ENCODE results near the gene NKAIN2.
"Not testable (repeated sequence)": the region's sequence is repeated elsewhere in the genome, so short reads cannot be mapped to it uniquely, and the experiment has no call there.

The NKAIN2 gene

GRCh38 chr6:123895346-123895745 lies 91.7 kb downstream of the NKAIN2 start:
- DNase-seq (ENCODE audit: low spot score): no peak

GRCh38 chr6:123895806-123896205 lies 92.1 kb downstream of the NKAIN2 start:
- no peak for DNase-seq (ENCODE audit: low spot score)

GRCh38 chr6:123896869-123897268 lies 93.2 kb downstream of the NKAIN2 start:
- no peak for DNase-seq (ENCODE audit: low spot score)

GRCh38 chr6:123897965-123898364 lies 94.3 kb downstream of the NKAIN2 start:
- no peak for DNase-seq (ENCODE audit: low spot score)

GRCh38 chr6:123898665-123899064 lies 95.0 kb downstream of the NKAIN2 start:
- DNase-seq (ENCODE audit: low spot score): no peak

DNA sequence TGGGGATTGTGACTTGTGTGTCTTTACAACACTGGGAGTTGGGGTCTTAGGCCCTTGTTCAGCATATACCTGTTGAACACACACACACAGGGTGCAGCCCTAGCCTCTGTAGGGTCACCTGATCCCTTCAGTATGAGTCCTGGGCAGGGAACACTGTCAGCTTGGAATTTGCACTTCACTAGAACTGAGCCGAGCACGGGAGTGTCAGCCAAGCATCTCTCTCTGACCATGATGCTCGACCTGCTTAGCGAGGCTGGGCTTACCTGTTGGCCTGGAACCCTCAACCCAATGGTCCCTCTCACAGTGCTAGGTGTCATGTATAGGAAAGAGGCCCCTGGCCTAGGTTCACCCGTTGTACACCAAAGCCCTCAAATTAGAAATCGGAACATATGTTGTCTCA lies 96.1 kb downstream of the NKAIN2 start:
- no peak for DNase-seq (ENCODE audit: low spot score)

GRCh38 chr6:123901436-123901835 lies 97.8 kb downstream of the NKAIN2 start:
- DNase-seq (ENCODE audit: low spot score): no peak

GRCh38 chr6:123902738-123903313 lies 99.2 kb downstream of the NKAIN2 start:
- DNase-seq (ENCODE audit: low spot score): no peak

GRCh38 chr6:123904228-123904627 lies 100.6 kb downstream of the NKAIN2 start:
- DNase-seq (ENCODE audit: low spot score): no peak

DNA sequence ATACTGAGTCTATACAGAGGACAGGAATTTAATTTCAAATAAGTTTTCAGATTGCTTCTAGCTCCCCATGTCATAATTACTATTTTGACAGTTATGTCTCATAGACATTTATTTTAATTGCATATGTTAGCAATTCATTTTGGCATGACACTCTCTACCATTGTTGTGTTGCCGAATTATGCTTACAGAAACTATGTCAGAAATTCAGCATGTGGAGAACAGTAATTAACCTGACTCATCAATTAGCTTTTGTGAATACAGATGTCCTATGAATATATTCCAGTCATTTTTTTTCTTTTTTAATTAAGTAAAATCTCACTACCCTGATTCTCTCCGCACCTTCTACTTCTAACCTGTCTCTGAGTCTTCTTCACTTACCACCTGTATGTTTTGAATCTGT lies 105.1 kb downstream of the NKAIN2 start:
- DNase-seq (ENCODE audit: low spot score): no peak

DNA sequence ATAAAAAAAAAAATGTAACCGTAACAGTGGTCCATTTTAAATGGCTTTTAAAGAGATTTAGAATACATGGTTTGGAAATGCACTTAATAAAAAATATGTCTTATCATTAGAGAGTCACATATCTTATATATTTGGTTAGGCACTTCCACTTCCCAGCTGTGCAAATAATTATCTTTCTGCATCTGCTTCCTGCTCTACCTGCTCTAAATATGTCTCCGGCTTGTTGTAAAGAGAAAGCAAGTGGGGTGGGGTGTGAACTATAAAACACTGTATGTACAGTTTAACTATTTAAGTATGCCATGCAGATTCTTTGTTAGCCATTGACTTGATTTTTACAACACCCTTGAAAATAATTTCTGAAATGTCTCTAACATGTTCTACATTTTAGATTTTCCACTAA lies 106.3 kb downstream of the NKAIN2 start:
- no peak for DNase-seq (ENCODE audit: low spot score)

GRCh38 chr6:123913863-123914262 lies 110.2 kb downstream of the NKAIN2 start:
- no peak for DNase-seq (ENCODE audit: low spot score)

DNA sequence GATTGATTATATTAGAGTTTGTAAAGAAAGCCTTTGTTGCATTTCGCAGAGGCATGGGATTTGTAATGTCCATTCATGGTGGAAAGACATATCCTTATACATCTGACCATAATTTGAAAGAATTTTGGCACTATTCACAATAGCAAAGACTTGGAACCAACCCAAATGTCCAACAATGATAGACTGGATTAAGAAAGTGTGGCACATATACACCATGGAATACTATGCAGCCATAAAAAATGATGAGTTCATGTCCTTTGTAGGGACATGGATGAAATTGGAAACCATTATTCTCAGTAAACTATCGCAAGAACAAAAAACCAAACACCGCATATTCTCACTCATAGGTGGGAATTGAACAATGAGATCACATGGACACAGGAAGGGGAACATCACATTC lies 119.7 kb downstream of the NKAIN2 start:
- DNase-seq (ENCODE audit: low spot score): not testable (repeated sequence)

- no peak for DNase-seq (ENCODE audit: low spot score)
Observed at GRCh38 chr6:123925350-123925749, 121.7 kb downstream of the NKAIN2 start.

DNA sequence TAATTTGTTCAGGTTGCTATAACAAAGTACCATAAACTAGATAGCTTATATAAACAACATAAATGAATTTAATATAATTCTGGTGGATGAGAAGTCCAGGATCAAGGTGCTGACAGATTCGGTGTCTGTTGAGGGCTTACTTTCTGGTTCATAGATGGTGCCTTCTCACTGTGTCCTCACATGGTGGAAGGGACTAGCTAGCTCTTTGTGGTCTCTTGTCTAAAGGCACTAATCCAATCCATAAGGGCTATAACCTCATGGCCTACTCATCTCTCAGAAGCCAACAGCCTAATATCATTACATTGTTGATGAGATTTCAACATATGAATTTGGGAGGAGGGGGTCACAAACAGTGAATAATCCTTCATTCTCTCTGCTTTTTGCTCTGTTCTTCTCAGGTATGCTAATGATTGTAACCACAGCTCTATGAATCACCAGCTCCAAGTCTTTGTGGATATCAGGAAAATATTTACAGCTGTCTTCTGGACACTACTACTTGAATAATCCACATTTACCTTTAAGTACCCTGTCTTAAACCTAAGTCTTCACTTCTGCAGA lies 122.3 kb downstream of the NKAIN2 start:
- DNase-seq (ENCODE audit: low spot score): no peak

DNA sequence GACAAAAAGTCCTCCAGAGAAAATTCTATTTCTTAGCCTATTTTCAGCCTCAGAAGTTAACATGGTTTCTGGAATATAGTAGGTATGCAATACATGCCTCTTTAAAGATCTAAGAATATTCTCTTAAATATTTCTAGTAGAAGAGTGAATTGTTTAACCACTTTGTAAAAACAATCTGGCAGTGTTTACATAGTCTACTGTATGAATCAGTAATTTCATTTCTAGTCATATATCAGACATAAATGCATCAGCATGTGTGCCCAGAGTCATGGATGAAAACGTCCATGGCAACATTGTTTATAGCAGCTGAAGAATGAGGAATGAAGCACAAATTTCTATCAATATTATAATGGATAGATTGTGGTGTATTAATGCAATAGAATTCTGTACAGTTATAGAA lies 124.9 kb downstream of the NKAIN2 start:
- DNase-seq (ENCODE audit: low spot score): no peak

DNA sequence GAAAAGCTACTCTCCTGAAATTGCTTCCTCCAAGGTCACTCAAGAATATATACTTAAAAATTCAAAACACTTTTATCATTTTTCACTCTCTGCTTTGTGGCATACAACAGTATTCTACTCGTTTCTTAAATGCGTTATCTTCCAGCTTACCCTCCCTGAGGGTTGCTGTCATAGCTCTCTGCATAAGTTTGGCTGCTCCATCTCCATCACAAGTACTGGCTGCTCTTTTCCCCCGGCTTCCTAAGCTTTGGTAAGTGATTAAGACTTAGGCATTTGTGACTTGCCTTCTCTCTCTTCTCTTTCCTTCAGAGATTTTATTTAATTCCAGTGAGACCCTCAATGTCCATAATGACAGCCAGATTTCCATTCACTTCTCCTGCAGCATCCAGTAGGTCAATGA lies 128.3 kb downstream of the NKAIN2 start:
- DNase-seq (ENCODE audit: low spot score): no peak

DNA sequence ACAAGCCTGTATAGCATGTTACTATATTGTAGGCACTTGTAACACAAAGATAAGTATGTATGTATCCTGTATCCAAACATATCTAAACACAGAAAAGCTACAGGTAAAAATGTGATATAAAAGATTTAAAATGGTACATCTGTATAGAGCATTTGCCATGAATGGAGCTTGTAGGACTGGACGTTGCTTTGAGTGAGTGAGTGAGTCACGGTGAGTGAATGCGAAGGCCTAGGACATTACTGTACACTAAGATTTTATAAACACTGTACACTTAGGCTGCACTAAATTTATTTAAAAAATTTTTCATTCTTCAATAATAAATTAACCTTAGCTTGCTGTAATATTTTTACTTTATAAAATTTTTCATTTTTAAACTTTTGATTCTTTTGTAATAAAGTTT lies 136.9 kb downstream of the NKAIN2 start:
- DNase-seq (ENCODE audit: low spot score): peak; percentile 46

DNA sequence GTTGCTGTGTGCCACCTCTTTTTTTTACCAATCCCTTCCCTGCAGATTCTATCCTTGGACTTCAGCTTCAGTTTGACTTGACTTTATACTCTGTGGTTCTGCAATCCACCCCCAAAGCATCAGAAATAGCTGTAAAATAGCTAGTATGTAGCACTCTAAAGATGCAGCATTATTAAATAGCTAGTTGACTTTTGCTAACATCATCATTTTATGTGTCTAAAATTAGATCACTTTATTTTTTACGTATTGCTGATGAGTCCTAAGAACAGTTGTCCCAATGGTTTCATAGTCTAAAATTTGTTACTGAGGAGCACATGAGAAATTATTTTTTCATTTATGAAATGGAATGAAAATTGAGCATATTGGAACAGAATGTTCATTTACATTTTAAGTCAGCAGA lies 138.2 kb downstream of the NKAIN2 start:
- no peak for DNase-seq (ENCODE audit: low spot score)

DNA sequence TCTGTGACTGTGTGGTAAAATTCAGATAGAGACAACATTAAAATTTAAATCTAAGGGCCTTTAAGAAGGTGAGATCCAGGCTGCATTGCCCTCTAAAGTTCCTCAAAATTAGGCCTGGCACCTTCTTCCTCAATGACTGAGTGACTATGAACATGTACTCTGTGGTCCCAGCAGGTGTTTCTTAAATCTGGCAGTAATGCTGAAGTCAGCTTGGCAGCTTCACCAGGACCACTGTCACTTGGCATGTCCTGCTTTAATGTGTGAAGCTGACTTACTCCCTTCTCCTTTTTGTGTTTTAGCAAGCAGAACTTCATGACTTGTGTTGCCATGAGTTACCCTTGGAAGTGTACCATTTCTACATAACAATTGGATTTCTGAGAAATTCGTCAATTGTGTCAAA lies 141.7 kb downstream of the NKAIN2 start:
- no peak for DNase-seq (ENCODE audit: low spot score)

DNA sequence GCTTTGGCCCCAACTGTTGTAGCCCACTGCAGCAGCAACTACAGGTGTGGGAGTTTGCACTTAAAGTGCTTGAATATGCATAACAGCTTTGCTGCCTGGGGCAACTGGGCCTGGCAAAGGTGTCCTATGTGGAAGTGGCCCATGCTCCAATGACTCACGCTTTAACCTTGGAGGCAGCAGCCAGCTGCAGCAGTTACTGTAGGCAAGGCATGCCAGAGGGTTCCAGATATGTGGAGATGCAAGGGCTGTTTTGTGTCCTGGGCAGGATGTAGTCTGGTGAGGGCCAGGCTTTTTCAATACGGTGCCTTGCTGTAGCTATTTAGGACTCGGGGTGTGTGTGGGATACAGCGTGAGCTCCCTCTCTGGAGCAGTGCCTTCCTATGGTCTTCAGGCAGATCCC lies 150.3 kb downstream of the NKAIN2 start:
- DNase-seq (ENCODE audit: low spot score): no peak

DNA sequence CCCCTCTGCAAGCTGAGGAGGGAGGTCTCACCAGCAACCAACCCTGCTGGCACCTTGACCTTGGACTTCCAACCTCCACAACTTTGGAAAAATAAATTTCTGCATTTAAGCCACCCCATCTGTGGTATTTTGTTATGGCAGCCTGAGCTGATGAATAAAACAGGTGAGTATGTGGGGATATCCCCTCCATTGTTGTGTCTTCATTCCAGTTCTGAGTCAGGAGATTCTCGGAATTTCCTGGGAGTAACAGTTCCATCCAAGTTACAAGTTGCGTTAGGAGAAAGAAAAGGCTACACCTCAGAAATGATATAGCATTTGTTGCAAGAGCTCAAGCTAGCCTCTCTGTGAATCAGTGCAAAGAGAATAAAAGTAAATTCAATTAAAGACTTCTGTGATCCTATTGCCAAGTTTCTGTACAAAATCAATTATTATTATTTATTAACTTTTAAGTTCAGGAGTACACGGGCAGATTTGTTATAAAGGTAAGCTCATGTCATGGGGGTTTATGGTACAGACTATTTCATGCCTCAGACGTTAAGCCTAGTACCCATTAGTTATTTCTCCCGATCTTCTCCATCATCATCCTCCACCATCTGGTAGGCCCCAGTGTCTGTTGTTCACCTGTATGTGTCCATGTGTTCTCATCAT lies 153.0 kb downstream of the NKAIN2 start:
- no peak for DNase-seq (ENCODE audit: low spot score)

- DNase-seq (ENCODE audit: low spot score): no peak
Observed at GRCh38 chr6:123962508-123962907, 158.8 kb downstream of the NKAIN2 start.

GRCh38 chr6:123965894-123966293 lies 162.2 kb downstream of the NKAIN2 start:
- peak; percentile 41 for DNase-seq (ENCODE audit: low spot score)
